H9 (cell line): ENCODE results near the gene TRAPPC2. TPM values are rescaled to one million over a fixed set of nuclear protein-coding genes. Genes with fewer than 3 reads are reported as not detected.

Experiments
- DNase-seq: peaks from one replicate; pipeline ENCODE4 v3.0.0-alpha.2; 2017
- H2AFZ ChIP-seq: one replicate; pipeline ENCODE4 v1.6.1; 2013; ENCODE audit warnings: mild to moderate bottlenecking, low read length, control low read depth, moderate library complexity
- H2AK5ac ChIP-seq: 2 replicates; pipeline ENCODE4 v1.6.1; 2013; ENCODE audit warnings: low read length, control low read depth, mixed read lengths; ENCODE audit not compliant: insufficient read length
- H2BK120ac ChIP-seq: one replicate; pipeline ENCODE4 v1.6.1; 2013; ENCODE audit warnings: low read depth, mild to moderate bottlenecking, low read length, control low read depth, inconsistent platforms; ENCODE audit not compliant: poor library complexity, severe bottlenecking
- H2BK12ac ChIP-seq: 2 replicates; pipeline ENCODE4 v1.6.1; 2013; ENCODE audit warnings: low read length, control low read depth, mixed read lengths, low read depth; ENCODE audit not compliant: insufficient read length
- H2BK15ac ChIP-seq: 2 replicates; pipeline ENCODE4 v1.6.1; 2013; ENCODE audit warnings: low read depth, low read length, control low read depth
- H2BK20ac ChIP-seq: one replicate; pipeline ENCODE4 v1.6.1; 2013; ENCODE audit warnings: low read depth, mild to moderate bottlenecking, low read length, control low read depth, inconsistent platforms; ENCODE audit not compliant: poor library complexity, severe bottlenecking
- H2BK5ac ChIP-seq: 2 replicates; pipeline ENCODE4 v1.6.1; 2013; ENCODE audit warnings: low read length, control low read depth, mixed read lengths; ENCODE audit not compliant: insufficient read length
- H3K14ac ChIP-seq: 2 replicates; pipeline ENCODE4 v1.6.1; 2013; ENCODE audit warnings: low read length, control low read depth; ENCODE audit not compliant: insufficient read depth
- H3K18ac ChIP-seq: 2 replicates; pipeline ENCODE4 v1.6.1; 2013; ENCODE audit warnings: low read depth, mild to moderate bottlenecking, mixed read lengths, low read length, control low read depth; ENCODE audit not compliant: insufficient read length
- H3K23ac ChIP-seq: 2 replicates; pipeline ENCODE4 v1.6.1; 2013; ENCODE audit warnings: low read length, control low read depth, mixed read lengths, low read depth; ENCODE audit not compliant: insufficient read length
- H3K23me2 ChIP-seq: 2 replicates; pipeline ENCODE4 v1.6.1; 2013; ENCODE audit warnings: low read depth, mild to moderate bottlenecking, mixed read lengths, low read length, control low read depth; ENCODE audit not compliant: insufficient read length, poor library complexity, severe bottlenecking
- H3K27ac ChIP-seq: 2 replicates; pipeline ENCODE4 v1.5.1; 2013; ENCODE audit warnings: low read length, control low read depth, mixed read lengths, low read depth; ENCODE audit not compliant: insufficient read length
- H3K27me3 ChIP-seq: 2 replicates; pipeline ENCODE4 v1.6.1; 2013; ENCODE audit warnings: low read length, control low read depth, inconsistent platforms; ENCODE audit not compliant: insufficient read depth
- H3K4ac ChIP-seq: 2 replicates; pipeline ENCODE4 v1.6.1; 2013; ENCODE audit warnings: low read depth, mild to moderate bottlenecking, control low read depth, inconsistent platforms, low read length, moderate library complexity
- H3K4me1 ChIP-seq: 2 replicates; pipeline ENCODE4 v1.6.1; 2013; ENCODE audit warnings: low read length, control low read depth, inconsistent platforms; ENCODE audit not compliant: insufficient read depth
- H3K4me2 ChIP-seq: 2 replicates; pipeline ENCODE4 v1.6.1; 2013; ENCODE audit warnings: low read length, control low read depth, mixed read lengths; ENCODE audit not compliant: insufficient read length, insufficient read depth
- H3K56ac ChIP-seq: 2 replicates; pipeline ENCODE4 v1.6.1; 2013; ENCODE audit warnings: low read depth, mild to moderate bottlenecking, mixed read lengths, low read length, control low read depth; ENCODE audit not compliant: insufficient read length
- H3K79me1 ChIP-seq: 2 replicates; pipeline ENCODE4 v1.6.1; 2013; ENCODE audit warnings: low read depth, mild to moderate bottlenecking, moderate library complexity, low read length, control low read depth, inconsistent platforms; ENCODE audit not compliant: insufficient read depth, poor library complexity, severe bottlenecking
- H3K79me2 ChIP-seq: 2 replicates; pipeline ENCODE4 v1.6.1; 2013; ENCODE audit warnings: low read length, control low read depth, inconsistent platforms; ENCODE audit not compliant: insufficient read depth
- H3K9ac ChIP-seq: 2 replicates; pipeline ENCODE4 v1.6.1; 2013; ENCODE audit warnings: low read length, control low read depth, mixed read lengths; ENCODE audit not compliant: insufficient read length; ENCODE audit errors: extremely low read depth
- H3K9me3 ChIP-seq: one replicate; pipeline ENCODE4 v1.6.1; 2013; ENCODE audit warnings: low read depth, low read length, inconsistent platforms; ENCODE audit not compliant: control insufficient read depth
- H3T11ph ChIP-seq: one replicate; pipeline ENCODE4 v1.6.1; 2013; ENCODE audit warnings: mild to moderate bottlenecking, low read length, control low read depth, inconsistent platforms
- H4K20me1 ChIP-seq: one replicate; pipeline ENCODE4 v1.6.1; 2013; ENCODE audit not compliant: control insufficient read depth, insufficient read length, insufficient read depth
- H4K5ac ChIP-seq: 2 replicates; pipeline ENCODE4 v1.6.1; 2013; ENCODE audit warnings: low read depth, mild to moderate bottlenecking, mixed read lengths, low read length, control low read depth; ENCODE audit not compliant: insufficient read length
- H4K8ac ChIP-seq: replicated peaks from 2 replicates; pipeline ENCODE4 v1.6.1; 2013; ENCODE audit warnings: low read length, control low read depth, mixed read lengths, low read depth; ENCODE audit not compliant: insufficient read length
- H4K91ac ChIP-seq: 2 replicates; pipeline ENCODE4 v1.6.1; 2013; ENCODE audit warnings: low read depth, mild to moderate bottlenecking, moderate library complexity, mixed read lengths, low read length, control low read depth; ENCODE audit not compliant: insufficient read length
- H3K27ac Mint-ChIP-seq, 3 experiments: 2 replicates in 2 of 3; 3 replicates in 1 of 3; pipeline ENCODE4 v1.8.0; 2020 to 2021; ENCODE audit warnings: mixed read lengths in 3 of 3, mild to moderate bottlenecking in 1 of 3, moderate library complexity in 1 of 3
- H3K27me3 Mint-ChIP-seq: 2 replicates; pipeline ENCODE4 v1.8.0; 2021; ENCODE audit warnings: low read depth, mild to moderate bottlenecking, moderate library complexity, mixed read lengths
- H3K36me3 Mint-ChIP-seq, 3 experiments: 2 replicates in 2 of 3; 3 replicates in 1 of 3; pipeline ENCODE4 v1.8.0; 2020 to 2021; ENCODE audit warnings: low read depth in 3 of 3, mixed read lengths in 3 of 3; ENCODE audit not compliant: insufficient read depth in 1 of 3
- H3K4me1 Mint-ChIP-seq, 2 experiments: 2 replicates each; pipeline ENCODE4 v1.8.0; 2020; ENCODE audit warnings: mixed read lengths in 2 of 2
- H3K4me3 Mint-ChIP-seq, 2 experiments: 2 replicates in 1 of 2; 3 replicates in 1 of 2; pipeline ENCODE4 v1.8.0; 2020 to 2021; ENCODE audit warnings: mild to moderate bottlenecking in 2 of 2, mixed read lengths in 2 of 2, moderate library complexity in 1 of 2
- H3K9me3 Mint-ChIP-seq, 2 experiments: 2 replicates in 1 of 2; 3 replicates in 1 of 2; pipeline ENCODE4 v1.8.0; 2020; ENCODE audit warnings: mild to moderate bottlenecking in 2 of 2, mixed read lengths in 2 of 2, moderate library complexity in 1 of 2
- WGBS: extraction: QIAGEN DNeasy Blood & Tissue Kit; methylation state at CpG from one replicate; pipeline ENCODE4 v1.1.7; 2013; ENCODE audit warnings: missing lambda C conversion rate, low lambda C conversion rate, mixed read lengths; ENCODE audit not compliant: insufficient read length; ENCODE audit errors: extremely low coverage; 5-methylcytosine and 5-hydroxymethylcytosine counted together
- total RNA-seq: library from RNA; stranded (reverse); gene quantifications from 2 replicates; pipeline ENCODE4 v1.2.1, GENCODE V29; 2021
- TF ChIP-seq, protein P1 (sequence below): fragments of 200-600 bp; sonication (generic); conservative IDR thresholded peaks from 3 replicates; pipeline ENCODE4 v1.8.0; 2021; ENCODE audit warnings: antibody characterized with exemption, mild to moderate bottlenecking

The TRAPPC2 gene
- total RNA-seq, 1 experiment from 2014 or later = 13.3 TPM

DNA sequence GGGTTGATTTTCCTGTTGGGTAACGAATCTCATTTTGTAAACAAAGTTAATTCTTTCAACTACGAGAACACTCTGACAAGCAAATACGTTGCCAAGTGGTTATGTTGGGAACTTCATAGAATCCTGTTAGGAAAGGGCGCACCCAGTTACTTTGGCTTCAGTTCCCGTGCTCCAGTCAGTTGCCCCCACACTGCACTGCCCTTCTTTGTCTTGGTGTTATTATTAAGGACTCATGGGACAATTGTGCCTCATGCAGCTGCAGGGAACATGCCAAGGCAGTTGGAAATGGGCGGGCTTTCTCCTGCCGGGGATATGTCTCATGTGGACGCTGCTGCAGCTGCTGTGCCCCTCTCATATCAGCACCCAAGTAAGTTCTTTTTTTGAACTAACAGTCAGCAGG is 29.1 kb upstream of the TRAPPC2 start:
- Histone ChIP-seq H3K56ac (no peak overlapping the region), H2BK20ac (no peak overlapping the region), H2BK5ac (no peak overlapping the region), H4K5ac (no peak overlapping the region), H3K23me2 (no peaks in the 10 kb centered on the region), H3K4me1 (peaks cover 11% of the 10 kb centered on the region; the same call in 1 of the 2 replicates), H2AFZ (no peak overlapping the region), H2BK15ac (no peak overlapping the region), H2AK5ac (no peak overlapping the region), H3K4ac (no peak overlapping the region), H3K18ac (no peak overlapping the region), H3K4me2 (no peak overlapping the region), H4K20me1 (no peaks in the 10 kb centered on the region), H3T11ph (no peak overlapping the region), H3K27me3 (no peaks in the 10 kb centered on the region), H4K8ac (no peak overlapping the region), H3K23ac (no peak overlapping the region), H3K9ac (no peak overlapping the region), H3K79me1 (no peaks in the 10 kb centered on the region), H3K9me3 (no peaks in the 10 kb centered on the region), H2BK120ac (no peak overlapping the region), H4K91ac (no peak overlapping the region), H3K79me2 (no peaks in the 10 kb centered on the region), H2BK12ac (no peak overlapping the region), H3K14ac (no peak overlapping the region), H3K27ac (no peak overlapping the region)
- peaks cover 29 to 54% of the 10 kb centered on the region in 2 experiments for H3K4me1 Mint-ChIP-seq
- peaks cover 15 to 69% (median 46%) of the 10 kb centered on the region in 3 experiments for H3K36me3 Mint-ChIP-seq
- no CpG with 5 or more reads among the region's 8 CpGs for WGBS
- peak overlapping the region in 1 of 2 experiments; percentile 35; a peak in 1 of 5 replicates for H3K4me3 Mint-ChIP-seq
- H3K9me3 Mint-ChIP-seq = peaks cover 23 to 40% of the 10 kb centered on the region in 2 experiments
- DNase-seq = no peak
- peak overlapping the region in 2 of 3 experiments; percentile 46 to 67; a peak in 4 of 7 replicates for H3K27ac Mint-ChIP-seq
- TF ChIP-seq, protein P1, sequence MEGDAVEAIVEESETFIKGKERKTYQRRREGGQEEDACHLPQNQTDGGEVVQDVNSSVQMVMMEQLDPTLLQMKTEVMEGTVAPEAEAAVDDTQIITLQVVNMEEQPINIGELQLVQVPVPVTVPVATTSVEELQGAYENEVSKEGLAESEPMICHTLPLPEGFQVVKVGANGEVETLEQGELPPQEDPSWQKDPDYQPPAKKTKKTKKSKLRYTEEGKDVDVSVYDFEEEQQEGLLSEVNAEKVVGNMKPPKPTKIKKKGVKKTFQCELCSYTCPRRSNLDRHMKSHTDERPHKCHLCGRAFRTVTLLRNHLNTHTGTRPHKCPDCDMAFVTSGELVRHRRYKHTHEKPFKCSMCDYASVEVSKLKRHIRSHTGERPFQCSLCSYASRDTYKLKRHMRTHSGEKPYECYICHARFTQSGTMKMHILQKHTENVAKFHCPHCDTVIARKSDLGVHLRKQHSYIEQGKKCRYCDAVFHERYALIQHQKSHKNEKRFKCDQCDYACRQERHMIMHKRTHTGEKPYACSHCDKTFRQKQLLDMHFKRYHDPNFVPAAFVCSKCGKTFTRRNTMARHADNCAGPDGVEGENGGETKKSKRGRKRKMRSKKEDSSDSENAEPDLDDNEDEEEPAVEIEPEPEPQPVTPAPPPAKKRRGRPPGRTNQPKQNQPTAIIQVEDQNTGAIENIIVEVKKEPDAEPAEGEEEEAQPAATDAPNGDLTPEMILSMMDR = no peak; the same call in 2 of the 3 replicates
- H3K27me3 Mint-ChIP-seq = no peaks in the 10 kb centered on the region
